ENCODE results near the gene UGT3A1. TPM values are rescaled to one million over a fixed set of nuclear protein-coding genes. Genes with fewer than 3 reads are reported as not detected.

UGT3A1 gene
- total RNA-seq, 1 experiment from 2014 or later, result not detected

Other genes with a start within 250 kb of the UGT3A1 start
- gene IL7R, start 134.5 kb downstream of the UGT3A1 start, total RNA-seq (2014; rRNA removed; shearing (Covaris generic); ENCODE audit: low replicate concordance), result 3.4 and 3.6 TPM in 2 replicates
- gene CAPSL, start 52.8 kb downstream of the UGT3A1 start, total RNA-seq (2014; rRNA removed; shearing (Covaris generic); ENCODE audit: low replicate concordance), result not detected in 2 replicates
- not detected in 2 replicates for gene UGT3A2, start 75.5 kb upstream of the UGT3A1 start, total RNA-seq (2014; rRNA removed; shearing (Covaris generic); ENCODE audit: low replicate concordance)
- 6.4 and 8.4 TPM in 2 replicates for gene LMBRD2, start 160.5 kb upstream of the UGT3A1 start, total RNA-seq (2014; rRNA removed; shearing (Covaris generic); ENCODE audit: low replicate concordance)
- 38.6 and 50.5 TPM in 2 replicates for gene SKP2, start 160.7 kb upstream of the UGT3A1 start, total RNA-seq (2014; rRNA removed; shearing (Covaris generic); ENCODE audit: low replicate concordance)